HG03103 (cell line): ENCODE results near the gene SERTAD1.
"Not testable (repeated sequence)": the region's sequence is repeated elsewhere in the genome, so short reads cannot be mapped to it uniquely, and the experiment has no call there.

Experiments
- ATAC-seq: cut with Tn5 transposase; IDR thresholded peaks from one replicate; pipeline ENCODE4 v1.9.1; 2021; ENCODE audit warnings: low read depth; ENCODE audit not compliant: unreplicated experiment

Gene SERTAD1

DNA sequence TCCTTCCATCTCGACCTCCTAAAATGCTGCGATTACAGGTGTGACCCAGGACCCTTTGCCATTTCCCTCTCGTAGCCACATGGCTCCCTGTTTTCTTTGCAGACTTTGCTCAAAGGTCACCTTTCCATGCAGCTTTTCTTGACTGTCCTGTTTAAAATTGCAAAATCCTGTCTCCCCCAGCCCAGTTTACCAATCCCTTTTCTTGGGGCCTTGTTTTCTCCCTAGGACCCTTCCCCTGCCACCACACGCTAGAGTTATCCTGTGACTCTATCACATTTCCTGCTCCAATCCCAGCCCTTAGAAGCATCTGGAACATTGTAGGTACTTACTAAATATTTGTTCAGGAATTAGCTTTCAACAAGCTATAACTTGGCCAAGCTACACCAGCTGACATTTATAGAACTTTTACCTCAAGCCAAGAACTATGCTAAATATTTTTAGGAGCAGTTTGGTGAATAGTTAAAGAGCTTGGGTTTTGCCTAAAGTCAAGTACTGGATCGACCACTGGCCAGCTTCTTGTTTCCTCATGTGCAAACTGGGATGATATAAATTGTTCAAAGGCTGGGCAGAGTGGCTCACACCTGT, 27.5 kb upstream of the SERTAD1 start:
- ATAC-seq: no peak

DNA sequence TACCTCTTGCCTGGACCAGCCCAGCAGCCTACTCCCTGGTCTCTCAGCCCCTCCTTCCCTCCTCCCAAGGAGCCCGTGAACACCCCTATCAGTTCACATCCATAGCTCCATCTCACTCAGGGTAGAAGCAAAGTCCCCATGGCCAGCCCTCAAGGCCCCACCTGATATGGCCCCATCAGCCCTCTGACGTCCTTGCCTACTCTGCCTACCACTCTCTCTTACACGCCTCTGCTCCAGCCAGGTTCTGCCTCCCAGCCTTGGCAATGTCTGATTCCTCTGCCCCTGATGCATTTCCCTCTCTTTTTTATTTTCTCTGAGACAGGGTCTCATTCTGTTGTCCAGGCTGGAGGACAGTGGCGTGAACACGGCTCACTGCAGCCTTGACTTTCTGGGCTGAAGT, 26.2 kb upstream of the SERTAD1 start:
- ATAC-seq: no peak

DNA sequence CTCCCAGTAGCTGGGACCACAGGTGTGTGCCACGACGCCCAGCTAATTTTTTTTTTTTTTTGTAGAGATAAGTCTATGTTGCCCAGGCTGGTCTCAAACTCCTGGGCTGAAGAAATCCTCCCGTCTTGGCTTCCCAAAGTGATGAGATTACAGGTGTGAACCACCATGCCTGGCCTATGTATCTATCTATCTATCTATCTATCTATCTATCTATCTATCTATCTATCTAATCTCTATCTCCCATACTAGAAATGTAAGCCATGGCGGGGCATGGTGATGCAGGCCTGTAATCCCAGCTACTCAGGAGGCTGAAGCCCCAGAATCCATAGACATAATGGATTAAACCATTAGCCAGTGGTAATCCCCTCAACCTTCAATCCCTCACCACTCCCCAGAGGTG, 24.9 kb upstream of the SERTAD1 start:
- ATAC-seq: no peak

DNA sequence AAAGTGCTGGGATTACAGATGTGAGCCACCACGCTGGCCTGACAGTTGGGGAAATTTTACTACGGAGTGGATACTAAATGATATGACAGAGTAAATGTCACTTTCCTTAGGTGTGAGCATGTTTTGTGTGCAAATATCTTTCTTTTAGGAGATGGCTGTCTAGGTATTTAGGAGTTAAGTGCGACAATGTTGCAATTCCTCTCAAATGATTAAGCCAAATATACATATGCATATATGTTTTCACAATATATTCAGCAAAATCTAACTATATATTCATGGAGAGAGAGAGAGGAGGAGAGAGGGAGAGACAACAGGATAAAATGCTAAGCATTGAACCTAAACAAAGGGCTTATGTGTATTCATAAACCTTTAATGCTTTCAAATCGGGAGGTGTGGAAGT, 23.7 kb upstream of the SERTAD1 start:
- no peak for ATAC-seq

DNA sequence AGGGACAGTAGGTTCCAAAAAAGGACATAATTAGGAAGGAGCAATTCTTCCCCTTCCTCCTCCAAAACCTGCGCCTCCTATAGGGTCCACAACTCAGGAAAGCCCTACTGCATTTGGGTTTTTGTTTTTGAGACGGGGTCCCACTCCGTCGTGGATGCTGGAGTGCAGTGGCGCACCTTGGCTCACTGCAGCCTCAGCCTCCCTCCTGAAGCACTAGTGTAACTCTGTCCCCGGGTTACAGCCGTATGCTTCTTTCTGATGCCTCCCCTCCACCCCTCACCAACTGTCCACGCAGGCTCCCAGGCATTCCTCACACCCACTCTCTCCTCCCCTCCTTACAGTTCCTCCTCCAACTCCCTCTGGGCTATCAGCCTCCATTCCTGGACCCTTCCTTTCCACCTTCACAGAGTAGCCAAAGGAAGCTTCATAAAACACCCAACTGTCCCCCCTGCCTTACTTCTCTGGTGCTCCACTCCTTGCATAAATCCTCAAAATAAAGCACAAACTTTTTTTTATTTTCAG, 20.5 kb upstream of the SERTAD1 start:
- no peak for ATAC-seq

DNA sequence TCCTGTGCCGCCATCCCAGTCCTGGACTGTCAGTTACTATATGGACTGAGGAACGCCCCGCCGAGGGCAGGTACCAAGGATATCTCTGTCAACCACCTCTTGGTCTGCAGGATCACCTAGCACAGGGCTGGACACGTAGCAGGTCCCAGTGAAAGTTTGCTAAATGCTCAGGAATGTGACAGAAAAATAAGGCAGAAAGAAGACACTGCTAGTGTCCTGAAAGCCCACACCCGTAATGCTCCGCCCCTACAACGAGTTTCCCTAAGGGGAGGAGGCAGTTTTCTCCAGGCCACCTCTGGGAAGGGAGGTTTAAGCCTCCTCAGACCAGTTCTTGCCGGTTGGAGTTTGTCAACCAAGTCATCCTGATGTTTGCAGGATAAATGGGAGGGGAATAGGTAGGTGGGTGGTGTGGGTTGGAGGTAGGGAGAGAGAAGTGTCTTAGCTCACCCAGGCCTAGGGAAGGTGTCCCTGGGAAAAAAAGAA, 20.0 kb upstream of the SERTAD1 start:
- ATAC-seq: no peak

DNA sequence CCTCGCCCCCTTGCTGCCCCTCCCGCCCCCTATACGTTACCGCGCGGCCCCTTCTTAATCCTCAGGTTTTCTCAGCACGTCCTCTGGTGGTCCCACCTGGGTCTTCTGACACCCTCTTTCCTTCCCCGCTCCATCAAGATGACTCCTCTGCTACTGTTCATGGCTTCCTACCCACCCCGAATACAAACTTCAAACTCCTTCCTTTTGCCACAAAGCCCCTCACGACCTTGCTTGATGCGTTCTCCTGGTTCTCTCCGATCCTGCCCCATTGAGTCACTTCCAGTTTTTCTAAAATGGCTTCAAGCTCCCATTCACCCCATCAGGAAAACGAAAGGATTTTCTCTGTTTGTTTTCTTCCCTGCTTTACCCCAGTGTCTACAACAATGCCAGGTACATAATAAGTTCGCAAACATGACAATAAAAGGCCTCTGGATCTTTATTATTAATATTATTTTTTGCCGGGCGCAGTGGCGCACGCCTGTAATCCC, 19.1 kb upstream of the SERTAD1 start:
- no peak for ATAC-seq

DNA sequence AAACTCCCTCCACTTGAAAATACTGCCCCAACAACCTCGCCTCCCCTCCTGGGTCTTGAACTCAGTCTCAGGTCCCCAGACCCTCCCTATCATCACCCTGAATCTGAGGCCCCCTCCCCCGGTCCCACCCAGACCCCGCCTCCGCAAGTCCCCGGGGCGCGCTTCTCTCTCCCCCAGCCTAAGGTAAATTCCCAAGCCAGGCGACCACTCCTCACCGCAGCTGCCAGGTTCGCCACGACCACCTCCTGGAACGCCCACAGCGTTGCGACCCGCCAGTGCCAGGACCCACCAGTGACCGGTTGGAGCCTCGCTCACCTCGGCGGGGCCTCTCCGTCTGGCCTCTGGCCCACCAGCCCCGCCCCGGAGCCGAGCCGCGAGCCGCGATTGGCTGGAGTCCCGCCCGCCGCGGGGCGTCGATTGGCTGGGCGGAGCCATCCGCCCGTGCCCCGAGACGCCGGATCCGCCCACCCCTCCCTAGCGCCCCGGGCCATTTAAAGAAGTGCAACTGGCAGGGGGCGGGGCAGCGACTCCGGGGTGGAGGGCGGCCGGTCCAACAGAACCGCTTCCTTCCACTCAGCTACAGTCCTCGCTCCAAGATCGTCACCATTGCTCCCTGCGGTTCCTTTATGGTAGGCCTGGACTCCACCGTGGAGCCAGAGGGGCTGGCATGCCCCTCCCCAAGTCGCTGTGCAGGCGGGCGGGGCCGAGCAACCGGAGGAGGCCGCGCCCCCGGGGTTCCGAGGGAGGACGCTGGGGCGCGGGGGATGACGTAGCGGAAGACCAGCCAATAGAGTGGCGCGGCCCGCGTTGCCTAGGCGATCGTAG, 18.4 kb upstream of the SERTAD1 start, which contains the start of gene SERTAD3:
Gene SERTAD3, minus strand, starts transcription at position 336 of the 825 bp plus-strand sequence. CDS start 2,255 bp downstream, outside the sequence.
- peak; percentile 44 for ATAC-seq

DNA sequence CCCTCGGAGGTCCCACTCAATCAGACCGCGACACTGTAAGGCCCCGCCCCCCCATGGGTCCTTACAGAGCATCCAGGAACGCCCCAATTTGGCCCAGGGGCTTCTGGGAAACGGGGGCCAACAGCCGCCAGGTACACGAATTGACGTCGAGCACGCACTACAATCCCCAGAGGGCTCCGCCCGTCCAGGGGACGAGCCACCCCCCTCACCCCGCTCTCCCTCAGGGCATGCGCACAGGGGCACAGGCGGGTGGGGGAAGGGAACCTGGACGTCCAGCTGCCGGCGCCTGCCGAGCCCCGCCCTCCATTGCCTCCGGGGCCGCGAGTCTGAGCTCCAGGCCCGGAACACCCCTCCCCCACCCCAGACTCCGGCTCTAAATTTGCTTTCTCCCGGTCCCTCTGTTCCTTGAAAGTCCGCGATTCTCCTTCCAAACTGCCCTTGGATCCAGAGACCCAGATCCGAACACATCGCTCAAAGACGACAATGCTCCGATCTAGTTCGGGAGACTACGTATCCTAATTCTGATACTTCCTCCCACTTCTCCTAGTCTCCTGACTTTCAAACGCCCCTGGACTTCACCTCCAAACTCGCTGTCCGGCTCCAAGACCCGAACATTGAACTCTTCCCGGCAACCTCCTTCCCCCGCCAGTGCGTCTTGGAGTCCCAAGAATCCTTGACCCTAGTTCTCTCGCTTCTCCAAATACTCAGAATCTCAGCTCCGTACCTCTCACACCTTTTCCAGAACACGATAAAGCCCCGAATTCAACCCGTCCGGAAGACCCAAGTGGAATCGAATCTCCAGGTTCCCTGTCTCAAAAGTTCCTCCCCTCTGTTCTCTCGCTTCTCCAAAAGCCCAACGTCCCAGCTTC, 17.6 kb upstream of the SERTAD1 start:
- ATAC-seq: peak; percentile 57

DNA sequence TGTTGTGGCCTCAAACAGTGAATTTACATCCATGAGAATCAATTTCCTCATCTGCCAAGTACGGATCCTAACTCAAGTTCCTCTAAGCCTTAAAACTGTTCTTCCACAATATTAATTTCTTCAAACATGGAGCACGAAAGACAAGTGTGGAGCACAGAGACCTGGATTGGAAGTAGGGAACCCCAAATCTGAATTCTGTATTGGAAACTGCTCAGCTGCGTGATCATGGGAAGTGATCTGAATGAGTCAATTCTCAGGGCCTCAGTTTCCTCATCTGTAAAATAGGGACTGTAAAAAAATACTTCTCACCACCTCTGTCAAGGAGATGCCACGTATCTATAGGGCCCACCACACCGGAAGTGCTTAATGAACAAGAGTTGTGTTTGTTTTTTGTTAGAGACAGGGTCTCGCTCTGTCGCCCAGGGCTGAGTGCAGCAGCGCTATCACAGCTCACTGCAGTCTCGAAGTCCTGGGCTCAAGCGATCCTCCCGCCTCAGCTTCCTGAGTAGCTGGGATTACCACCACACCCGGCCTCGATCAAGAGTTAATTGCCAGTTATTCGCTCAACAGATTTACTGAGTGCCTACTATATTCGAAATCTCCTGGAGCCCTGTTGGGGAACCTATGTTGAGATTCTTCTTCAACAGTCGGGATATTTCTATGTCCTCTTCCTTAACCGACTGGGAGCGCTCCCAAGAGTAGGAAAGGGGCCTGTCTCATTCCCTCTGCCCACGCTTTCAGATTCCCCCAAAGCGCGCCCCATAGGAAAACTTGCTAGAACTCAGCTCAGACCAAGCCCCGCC, 16.7 kb upstream of the SERTAD1 start:
- no peak for ATAC-seq

DNA sequence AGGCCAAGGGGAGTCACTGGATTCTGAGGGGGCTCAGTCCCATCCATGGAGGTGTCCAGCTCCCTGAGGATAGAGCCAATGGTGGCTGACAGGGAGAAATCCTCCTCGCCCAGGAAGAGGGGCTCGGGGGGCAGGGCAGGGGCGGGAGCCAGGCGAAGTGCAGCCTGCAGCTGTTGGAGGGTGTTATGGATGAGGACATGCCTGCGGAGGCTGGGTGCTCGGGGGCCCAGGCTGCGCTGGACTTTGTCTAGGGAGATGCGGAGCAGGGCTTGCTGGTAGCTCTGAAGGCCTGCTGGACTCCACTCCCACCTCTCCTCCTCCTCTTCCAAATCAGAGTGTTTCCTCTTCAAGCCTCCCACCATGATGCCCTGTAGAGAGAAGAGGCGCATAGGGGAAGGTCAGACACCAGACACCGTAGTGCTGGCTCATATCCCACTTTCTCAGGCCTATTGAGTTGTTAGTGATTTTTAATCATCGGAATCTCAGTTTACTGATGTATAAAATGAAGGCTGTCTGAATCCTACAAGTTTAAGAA, 16.0 kb upstream of the SERTAD1 start:
- no peak for ATAC-seq

DNA sequence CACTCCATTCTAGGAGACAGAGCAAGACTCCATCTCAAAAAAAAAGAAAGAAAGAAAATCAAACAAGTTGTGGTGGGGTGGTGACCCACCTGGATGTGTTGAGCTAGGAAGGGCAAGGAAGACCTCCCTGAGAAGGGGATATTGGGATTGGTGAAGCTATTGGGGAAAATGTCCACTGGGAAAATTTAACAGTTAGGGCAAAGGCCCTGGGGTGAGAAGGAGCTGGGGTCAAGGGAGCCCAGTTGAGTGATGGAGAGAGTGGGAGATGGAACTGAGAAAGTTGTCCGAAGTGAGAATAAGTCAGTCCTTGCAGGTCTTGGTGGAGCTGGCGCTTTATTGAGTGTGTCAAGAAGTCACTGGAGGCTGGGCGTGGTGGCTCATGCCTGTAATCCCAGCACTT, 12.5 kb upstream of the SERTAD1 start:
- no peak for ATAC-seq

DNA sequence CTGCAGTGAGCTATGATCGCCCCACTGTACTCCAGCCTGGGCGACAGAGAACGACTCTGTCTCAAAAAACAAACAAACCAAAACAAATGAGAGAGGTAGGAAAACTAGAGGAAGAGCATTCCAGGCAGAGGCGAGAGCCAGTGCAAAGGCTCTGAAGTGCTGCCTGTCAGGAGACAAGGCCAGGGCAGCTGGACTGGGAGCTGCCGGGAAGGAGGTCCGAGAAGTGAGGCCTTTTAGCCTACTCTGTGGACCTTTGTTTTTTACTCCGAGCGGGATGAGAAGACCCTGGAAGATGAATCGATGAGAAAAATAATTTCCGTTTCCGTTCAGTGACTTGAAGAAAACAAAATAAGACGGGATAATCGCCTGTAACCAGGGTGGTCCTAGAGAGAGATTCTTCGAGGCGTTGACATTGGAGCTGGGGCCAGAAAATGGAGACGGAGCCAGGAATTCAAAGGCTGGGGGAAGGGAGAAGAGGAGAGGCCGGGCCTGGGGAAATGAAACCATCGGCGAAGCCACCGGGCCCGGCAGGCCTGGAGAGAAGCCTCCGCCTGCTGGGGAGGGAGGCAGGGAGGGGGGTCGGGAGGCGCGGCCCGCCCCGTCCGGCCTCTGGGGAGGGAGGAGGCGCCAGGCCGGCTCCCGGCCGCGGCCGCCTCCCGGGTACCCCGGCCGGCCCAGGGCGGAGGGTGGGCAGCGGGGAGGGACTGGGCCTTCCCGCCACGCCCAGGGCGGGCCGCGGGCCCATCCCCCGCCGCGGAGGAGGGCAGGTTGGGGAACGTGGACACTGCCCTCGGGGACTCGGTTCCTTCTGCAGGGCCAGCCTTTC, 7.8 kb upstream of the SERTAD1 start:
- ATAC-seq: no peak

DNA sequence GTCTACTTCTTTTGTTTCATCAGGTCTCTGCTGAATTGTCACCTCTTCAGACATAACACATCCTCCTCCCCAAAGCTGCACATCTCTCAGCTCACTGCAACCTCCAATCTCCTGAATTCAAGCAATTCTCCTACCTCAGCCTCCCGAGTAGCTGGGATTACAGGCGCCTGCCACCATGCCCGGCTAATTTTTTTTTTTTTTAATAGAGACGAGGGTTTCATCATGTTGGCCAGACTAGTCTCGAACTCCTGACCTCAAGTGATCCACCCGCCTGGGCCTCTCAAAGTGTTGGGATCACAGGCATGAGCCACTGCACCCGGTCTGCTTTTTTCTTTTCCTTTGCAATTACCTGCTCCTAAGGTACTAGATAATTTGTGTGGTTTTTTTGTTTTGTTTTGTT, 7.0 kb upstream of the SERTAD1 start:
- ATAC-seq: not testable (repeated sequence)

DNA sequence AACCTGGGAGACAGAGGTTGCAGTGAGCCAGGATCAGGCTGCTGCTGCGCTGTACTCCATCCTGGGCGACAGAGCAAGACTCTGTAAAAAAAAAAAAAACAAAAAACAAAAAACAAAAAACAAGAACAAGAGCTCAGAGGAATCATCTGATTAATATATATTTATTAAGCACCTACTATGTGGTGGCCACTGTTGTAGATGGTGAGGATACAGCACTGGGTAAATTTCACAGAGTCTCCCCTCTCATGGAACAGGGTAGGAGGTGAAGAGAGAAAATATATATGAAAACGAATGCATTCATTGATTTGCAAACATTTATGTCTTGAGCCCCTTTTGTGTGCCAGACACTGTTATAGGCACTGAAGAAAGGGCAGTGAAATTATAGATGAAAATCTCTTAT, 5.9 kb upstream of the SERTAD1 start:
- ATAC-seq: no peak

DNA sequence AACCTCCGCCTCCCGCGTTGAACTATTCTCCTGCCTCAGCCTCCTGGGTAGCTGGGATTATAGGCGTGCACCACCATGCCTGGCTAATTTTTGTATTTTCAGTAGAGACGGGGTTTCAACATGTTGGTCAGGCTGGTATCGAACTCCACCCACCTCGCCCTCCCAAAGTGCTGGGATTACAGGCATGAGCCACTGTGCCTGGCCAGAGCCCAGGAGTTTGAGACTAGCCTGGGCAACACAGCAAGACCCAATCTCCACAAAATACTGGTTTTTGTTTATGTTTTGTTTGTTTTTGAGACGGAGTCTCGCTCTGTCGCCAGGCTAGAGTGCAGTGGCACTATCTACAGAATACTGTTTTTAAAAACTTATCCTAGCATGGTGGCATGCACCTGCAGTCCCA, 4.5 kb upstream of the SERTAD1 start:
- not testable (repeated sequence) for ATAC-seq

DNA sequence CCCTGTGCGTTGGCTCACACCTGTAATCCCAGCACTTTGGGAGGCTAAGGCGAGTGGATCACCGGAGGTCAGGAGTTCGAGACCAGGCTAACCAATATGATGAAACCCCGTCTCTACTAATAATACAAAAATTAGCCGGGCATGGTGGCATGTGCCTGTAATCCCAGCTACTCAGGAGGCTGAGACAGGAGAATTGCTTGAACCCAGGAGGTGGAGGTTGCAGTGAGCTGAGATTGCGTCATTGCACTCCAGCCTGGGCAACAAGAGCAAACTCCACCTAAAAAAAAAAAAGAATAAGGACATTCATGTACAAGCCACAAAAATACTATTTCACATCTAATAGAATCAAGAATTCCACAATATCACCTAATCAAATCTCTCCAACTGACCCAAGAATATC, 2.4 kb upstream of the SERTAD1 start:
- ATAC-seq: not testable (repeated sequence)

DNA sequence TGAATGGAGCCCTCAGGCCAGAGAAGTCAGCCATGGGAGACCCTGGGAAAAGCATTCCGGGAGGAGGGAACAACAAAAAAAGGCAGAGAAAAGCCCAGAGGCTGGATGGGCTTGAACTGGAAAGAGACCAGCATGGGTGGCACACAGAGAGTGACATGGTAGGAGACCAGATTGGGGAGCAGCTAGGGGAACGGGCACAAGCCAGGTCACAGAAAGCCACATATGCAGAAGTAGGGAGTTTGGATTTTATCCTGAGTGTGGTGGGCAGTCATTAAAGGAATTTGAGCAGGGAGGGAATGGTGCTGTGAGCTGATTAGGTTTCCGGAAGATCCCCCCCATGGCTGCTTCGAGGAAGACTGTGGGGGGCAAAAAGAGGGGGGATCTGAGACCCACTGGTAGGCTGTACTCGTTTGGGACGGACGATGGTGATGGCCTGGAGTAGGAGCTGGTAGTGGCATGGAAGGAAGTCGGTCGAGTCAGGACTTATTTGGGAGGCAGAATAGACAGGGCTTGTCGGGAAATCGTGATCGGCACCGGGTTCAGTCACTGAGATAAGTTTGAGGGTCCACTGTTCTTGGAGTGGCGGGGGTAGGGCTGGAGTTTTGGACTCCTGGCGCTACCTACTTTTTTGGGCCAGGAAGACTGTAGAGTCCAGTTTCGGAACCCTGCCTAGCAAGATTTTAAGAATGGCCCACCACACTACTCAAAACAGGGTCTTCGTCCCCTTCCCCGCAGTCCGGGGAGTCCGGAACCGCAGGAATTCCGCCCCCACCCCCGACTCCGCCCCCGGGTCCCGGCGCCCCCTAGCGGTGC, 949 bp downstream of the SERTAD1 start:
- no peak for ATAC-seq
